NCI-H345 treated with DMSO at 0.1 percent for 48 hours (cell line): ENCODE measurements around the gene KLK1.
"Not testable (repeated sequence)": the region's sequence is repeated elsewhere in the genome, so short reads cannot be mapped to it uniquely, and the experiment has no call there.

Experiments
- DNase-seq: peaks from one replicate; lab custom pipeline; 2025; ENCODE audit not compliant: unreplicated experiment; lab: John Stamatoyannopoulos, UW

Gene KLK1

DNA sequence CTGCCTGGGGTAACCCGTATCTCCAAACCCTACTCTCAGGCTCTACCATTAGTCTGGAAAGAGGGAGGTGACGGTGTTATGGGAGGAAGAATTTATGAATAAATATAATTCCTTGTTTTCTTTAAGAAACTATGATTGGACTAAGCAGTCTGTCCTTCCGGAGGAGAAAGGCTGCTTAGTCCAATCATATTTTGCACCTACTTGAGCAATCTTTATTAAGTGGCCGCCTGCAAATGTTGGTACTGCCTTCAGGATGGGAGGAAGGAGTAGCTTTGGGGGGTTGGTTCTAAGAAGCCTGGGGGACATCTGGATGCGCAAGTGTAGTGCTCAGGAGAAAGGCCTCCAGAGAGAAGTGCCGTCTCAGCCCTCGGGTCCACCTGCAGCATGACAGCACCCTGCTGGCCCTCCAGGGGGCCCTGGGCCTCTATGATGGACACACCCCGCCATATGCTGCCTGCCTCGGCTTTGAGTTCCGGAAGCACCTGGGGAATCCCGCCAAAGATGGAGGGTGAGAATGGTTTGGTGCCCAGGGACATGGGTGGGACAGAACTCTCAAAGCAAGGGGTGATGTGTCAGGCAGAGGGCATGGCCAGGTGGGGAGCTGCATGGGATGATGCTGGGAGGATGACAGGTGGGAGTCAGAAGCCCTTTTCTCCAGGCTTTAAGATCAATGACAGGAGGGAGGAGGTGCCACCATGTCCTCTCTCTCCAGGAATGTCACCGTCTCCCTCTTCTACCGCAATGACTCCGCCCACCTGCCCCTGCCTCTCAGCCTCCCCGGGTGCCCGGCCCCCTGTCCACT lies 29.3 kb downstream of the KLK1 start:
- no peak for DNase-seq

DNA sequence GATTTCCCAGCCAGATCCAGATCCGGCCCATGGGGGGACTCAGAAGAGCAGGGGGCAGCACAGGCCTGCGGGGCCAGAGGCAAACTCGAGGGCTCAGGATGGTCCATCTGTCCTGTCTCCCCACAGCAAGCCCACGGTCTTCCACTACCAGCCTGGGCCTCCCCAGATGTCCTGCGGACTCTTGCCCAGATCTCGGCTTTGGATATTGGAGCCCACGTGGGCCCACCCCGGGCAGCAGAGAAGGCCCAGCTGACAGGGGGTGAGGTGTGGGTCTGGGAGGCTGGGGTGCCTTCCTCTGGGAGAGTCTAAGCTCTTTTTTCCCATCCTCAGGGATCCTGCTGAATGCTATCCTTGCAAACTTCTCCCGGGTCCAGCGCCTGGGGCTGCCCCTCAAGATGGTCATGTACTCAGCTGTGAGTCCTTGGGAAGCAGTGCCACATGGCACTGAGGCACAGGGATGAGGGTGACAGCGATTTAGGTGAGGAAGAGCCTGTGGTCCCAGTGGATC lies 30.0 kb downstream of the KLK1 start:
- DNase-seq = no peak

DNA sequence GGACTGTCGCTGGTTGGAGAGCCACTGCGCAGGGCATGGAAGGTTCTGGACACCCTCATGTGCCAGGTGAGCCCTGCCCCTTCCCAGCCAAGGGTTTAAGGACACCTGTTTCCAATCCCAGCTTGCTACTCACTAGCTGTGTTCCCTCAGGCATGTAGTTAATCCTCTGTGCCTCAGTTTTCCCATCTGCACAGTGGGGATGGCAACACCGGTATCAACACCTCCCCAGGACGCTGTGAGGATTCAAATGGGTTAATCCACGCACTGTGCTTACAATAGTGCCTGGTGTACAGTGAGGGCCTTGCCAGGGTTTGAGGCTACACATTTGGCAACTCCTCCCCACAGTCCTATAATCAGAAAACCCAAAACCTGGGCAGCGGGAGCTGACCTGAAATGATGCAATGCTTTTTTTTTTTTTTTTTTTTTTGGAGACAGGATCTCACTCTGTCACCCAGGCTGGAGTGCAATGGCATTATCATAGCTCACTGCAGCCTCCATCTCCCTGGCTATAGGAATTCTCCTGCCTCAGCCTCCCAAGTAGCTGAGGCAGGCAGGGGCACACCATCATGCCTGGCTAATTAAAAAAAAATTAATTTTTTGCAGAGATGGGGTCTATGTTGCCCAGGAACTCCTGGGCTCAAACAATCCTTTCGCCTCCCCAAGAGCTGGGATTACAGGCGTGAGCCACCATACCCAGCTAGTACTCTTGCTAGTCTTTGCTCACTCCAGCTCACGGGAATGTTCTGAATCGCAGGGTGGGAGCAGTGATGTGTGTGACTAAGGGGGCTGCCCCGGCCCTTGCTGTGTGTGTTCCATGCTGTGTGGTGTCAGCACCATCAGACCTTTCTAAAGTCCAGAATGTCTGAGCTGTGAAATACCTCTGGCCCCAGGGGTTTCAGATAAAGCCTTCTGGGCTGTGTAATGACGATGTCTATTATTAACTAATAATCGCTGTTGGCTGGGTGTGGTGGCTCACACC lies 31.0 kb downstream of the KLK1 start:
- DNase-seq = no peak

DNA sequence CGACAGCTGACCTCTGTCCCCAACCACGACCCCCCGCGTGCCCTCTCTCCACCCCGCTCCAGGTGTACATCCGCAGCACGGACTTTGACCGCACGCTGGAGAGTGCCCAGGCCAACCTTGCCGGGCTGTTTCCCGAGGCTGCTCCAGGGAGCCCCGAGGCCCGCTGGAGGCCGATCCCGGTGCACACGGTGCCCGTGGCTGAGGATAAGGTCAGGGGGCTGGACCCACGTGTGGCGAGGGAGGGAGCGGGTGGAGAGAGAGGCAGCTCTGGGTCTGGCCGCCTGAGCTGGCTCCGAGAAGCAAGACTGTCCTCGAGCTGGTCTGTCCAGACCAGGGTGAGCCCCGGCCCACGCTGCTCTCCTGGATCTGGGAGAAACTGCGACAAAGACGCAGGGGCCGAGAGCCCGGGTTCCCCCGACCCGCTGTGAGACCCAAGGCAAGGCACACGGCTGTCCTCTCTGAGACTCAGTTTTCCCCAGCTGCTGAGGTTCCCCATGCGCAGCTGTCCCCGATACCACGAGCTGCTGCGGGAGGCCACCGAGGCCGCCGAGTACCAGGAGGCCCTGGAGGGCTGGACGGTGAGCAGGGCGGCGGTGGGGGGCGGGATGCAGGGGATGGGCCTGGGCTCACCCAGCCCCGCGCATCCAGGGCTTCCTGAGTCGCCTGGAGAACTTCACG lies 31.9 kb downstream of the KLK1 start:
- DNase-seq = no peak

DNA sequence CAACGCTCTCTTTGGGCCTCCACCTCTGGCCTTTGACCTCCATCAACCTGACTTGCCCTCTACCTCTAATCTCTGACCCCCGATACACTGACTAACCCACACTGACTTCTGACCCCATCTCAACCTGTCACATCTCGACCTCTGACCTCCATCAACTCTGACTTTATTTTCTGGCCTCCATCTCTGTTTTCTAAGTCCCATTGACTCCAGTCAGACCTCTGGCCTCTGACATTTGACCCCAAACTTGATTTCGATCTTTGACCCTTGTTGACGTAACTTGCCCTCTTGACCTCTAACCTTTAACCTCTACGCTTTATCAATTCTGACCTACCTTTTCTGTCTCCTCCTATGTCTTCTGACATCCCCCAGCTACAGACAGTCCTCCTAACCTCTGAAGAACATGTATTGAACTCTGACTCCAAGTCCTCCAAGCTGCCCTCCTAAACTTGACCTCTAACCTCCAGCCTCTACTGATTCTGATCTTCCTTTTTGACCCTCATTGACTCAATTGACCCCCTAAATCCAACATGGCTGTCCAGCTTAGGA lies 32.6 kb downstream of the KLK1 start:
- no peak for DNase-seq

DNA sequence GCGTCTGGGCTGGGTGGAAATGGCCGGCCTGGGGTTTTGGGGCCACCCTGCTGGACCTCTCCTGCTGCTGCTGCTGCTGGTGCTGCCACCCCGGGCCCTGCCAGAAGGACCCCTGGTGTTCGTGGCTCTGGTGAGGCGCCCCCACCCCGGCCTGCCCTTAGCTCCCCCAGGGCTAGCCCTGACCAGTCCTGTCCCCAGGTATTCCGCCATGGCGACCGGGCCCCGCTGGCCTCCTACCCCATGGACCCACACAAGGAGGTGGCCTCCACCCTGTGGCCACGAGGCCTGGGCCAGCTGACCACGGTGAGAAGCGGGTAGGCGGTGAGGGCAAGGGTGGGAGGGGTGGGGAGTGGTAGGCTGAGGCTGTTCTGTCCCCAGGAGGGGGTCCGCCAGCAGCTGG lies 33.2 kb downstream of the KLK1 start, which contains the start of gene ACP4:
Gene ACP4 (plus strand): TSS at position 20 of the 400 bp plus-strand sequence. CDS start 0 bp downstream, at position 20.
- no peak for DNase-seq

DNA sequence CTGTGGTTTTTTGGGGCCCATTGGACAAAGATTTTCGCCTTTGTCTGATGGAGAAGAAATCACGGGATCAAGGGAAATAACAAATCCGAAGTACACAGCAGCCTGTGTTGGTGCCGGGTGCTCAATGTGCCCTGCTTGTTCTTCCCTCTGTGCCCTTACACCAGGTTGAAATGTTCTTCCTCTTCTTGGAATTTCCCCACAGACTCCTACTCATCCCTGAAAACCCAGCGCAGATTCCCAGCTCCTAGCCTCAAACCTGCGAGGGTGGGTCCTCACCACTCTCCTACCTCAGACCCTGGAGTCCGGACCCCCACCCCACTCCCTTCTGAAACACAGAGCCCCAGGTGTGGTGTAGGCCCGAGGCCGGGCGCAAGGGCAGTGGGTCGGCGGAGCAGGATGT lies 38.3 kb downstream of the KLK1 start:
- no peak for DNase-seq

DNA sequence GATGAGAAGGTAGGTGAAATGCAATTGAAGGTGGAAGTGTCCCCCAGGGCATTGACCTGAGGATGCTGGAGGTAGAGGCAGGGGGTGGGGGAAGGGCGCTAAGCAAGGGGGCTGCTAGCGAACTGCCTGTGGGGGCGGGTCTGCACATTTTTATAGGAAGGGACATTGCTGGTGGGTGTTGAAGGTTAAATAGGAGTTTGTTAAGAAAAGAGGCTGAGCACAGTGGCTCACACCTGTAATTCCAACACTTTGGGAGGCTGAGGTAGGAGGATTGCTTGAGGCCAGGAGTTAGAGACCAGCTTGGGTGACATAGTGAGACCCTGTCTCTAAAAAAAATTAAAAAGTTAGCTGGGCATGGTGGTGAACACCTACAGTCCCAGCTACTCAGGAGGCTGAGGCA lies 38.9 kb downstream of the KLK1 start:
- no peak for DNase-seq

DNA sequence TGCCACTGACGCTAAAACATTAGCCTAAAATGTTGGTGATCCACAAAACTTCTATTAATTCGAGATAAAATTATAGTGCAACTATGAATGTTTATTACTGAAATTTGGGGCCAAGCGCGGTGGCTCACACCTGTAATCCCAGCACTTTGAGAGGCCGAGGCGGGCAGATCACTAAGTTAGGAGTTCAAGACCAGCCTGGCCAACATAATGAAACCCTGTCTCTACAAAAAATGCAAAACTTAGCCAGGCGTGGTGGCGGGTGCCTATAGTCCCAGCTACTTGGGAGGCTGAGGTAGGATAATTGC lies 39.8 kb downstream of the KLK1 start:
- DNase-seq = not testable (repeated sequence)

DNA sequence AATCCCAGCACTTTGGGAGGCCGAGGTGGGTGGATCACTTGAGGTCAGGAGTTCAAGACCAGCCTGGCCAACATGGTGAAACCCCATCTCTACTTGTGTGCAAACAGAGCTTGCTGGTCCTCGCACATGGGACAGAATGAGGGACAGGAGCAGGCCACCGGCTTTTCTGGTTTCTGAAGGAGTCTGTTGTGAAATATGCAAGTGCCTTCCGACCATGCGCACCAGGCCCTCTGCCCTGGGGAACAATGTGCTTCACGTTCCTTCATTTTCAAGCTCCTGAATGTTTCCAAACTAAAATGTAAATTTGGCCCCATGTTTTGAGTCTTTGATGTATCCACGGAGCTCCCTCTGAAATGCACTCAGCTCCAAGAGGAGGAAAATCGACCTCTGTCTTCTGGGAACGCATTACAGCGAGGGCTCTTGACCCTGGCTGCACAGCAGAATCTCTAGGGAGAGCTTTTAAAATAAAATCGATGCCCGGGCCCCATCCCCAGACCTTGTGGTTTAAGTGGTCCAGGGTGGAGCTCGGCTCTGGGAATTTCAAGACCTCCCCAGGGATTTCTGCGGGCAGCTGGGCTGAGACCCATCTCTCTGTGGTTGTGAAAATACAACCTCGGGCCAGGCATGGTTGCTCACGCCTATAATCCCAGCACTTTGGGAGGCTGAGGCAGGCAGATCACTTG lies 42.7 kb downstream of the KLK1 start:
- DNase-seq = no peak

DNA sequence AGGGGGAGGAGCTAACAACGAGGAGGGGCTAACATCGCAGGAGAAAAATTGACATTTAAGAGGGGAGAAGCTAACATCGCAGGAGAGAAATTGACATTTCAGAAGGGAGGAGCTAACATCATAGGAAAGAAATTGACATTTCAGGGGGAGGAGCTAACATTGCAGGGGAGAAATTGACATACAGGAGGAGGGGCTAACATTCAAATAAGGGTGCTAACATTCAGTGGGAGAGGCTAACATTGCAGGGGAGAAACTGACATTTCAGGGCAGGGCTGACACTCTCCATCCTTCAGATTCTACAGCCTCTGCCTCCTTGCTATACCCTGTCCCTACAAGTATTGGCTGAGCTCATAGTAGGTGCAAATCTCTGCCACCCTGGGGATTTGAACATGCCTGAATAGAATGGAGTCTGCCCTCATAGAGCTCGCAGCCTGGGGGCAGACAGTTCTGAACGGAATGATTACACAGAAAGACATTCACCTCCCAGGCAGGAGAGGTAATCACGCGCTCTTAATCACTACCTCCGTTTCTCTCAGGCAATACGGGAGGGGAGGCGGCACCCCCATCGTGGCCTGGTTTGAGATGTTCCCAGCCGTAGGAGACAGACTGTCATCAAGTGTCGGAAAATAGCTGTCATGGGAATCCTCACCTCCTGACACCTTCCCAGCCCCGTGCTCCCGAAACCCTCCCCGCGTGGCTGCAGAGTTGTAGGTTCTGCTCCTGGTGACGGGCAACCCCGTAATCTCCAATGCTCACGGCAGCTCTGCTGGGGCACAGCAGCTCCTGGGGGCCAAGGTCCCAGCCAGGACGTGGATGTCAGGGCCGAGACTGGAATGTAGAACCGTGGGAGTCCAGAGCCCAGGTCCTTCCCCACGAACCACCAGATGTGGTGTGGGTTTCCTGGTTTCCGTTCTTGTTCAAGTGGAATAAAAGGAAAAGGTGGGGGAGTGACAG lies 43.8 kb downstream of the KLK1 start:
- DNase-seq = no peak

DNA sequence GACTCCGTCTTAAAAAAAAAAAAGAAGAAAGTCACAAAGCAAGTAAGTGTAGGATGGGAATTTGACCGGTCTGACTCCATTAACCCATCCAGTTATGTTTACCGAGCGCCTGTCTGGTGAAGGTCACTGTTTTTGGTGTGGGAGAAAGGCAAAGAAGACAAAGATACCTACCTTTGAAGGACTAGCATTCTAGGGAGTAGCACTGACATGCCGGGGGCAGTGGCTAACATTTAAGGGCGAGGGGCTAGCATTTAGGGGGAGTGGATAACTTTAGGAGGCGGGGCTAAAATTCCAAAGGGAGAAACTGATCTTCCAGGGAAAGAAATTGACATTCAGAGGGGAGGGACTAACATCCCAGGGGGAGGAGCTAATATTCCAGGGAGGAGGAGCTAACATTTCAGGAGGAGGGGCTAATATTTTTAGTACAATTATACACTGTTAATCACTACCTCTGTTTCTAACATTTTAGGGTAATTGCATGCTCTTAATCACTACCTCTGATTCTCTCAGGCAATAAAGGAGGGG lies 44.6 kb downstream of the KLK1 start:
- DNase-seq = no peak

DNA sequence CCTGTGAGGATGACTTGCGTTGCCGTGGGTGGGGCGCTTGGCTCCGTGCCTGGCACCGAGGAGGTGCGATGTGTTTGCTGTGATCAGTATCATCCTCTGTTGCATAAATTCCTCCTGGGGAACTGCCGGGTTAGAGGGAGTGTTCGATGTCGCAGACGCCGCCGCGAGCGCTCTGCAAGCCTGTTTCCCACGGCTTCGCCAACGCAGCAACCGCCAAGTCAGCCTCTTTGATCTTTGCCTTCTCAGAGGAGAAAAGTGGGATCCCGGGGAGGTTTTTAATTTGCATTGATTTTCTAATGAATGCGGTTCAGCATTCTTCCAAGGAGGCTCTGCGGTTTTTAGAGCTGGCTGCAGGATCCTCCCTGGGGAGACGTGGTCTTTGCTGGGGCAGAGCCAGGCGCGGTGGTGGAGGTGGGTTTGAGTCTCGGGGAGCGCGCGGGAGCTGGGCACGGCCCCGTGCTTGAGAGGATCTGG lies 45.7 kb downstream of the KLK1 start:
- DNase-seq = no peak

DNA sequence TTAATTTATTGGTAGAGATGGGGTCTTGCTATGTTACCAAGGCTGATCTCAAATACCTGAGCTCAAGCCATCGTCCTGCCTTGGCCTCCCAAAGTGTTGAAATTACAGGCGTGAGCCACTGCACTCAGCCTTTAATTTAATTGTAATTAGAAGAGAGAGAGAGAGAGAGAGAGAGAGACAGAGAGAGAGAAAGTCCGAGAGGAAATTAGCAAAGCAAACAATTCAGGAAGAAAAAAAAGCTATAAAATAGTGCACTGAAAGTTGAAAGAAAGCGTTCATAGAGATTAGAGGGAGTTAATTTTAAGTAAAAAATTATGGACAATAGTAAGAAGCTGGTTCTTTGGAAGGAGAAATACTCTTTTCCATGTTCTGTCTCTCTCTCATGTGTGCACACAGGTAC lies 46.3 kb downstream of the KLK1 start:
- no peak for DNase-seq

DNA sequence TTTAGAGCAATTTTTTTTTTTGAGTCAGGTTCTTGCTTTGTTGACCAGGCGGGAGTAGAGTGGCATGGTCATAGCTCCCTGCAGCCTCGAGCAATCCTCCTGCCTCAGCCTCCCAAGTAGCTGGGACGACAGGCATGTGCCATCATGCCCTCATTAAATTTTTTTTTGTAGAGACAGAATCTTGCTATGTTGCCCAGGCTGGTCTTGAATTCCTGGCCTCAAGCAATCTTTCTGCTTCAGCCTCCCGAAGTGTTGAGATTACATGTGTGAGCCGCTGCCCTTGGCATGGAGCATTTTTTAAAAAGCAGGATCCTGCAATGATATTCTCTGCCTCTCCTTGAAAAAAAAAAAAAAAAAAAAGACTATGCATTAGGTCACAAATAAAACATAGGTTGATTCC lies 47.5 kb downstream of the KLK1 start:
- no peak for DNase-seq

DNA sequence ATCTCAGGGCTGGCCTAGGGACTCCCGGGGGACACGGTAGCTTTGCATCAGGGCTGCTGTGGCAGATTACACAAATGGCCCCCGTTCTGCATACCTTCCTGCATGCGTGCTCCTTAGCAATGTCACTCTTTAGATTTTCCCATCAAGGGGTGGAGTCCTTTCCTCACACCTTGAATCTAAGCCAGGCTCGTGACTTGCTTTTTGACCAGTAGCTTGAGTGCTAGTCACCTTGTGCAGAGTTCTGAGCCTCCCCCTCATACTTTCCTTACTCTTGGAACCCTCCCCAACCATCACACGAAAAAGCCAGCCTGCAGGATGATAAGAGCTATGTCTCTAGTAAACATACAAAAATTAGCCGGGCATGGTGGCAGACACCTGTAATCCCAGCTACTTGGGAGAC lies 50.1 kb downstream of the KLK1 start:
- DNase-seq = not testable (repeated sequence)

DNA sequence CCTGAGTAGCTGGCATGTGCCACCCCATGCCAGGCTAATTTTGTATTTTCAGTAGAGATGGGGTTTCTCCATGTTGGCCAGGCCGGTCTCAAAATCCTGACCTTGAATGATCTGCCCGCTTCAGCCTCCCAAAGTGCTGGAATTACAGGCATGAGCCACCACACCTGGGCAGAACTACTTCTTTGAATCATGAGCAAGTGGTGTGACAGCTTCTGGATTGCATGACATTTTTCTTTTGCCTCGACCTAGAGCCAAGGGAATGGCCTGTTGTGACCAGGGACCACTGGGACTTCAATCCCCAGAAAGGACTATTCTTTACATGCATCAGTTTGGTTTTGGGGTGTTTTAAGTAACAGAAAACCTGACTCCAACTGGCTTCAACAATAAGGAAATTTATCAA lies 50.7 kb downstream of the KLK1 start:
- not testable (repeated sequence) for DNase-seq

DNA sequence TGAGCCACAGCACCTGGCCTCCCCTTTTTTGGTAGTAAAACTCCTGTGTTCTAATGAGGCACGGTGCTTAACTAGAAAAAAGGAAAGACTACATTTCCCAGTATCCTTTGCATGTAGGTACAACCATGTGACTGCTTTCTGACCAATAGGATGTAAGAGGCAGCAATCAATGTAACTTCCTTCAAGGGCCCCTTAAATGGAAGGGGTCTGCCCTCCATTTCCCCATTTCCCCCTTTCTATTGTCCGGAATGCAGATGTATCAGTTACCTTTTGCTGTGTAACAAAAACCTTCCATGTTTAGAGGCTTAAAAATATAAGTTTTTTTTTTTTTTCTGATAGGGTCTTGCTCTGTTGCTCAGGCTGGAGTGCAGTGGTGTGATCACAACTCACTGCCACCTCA lies 51.1 kb downstream of the KLK1 start:
- DNase-seq = no peak

DNA sequence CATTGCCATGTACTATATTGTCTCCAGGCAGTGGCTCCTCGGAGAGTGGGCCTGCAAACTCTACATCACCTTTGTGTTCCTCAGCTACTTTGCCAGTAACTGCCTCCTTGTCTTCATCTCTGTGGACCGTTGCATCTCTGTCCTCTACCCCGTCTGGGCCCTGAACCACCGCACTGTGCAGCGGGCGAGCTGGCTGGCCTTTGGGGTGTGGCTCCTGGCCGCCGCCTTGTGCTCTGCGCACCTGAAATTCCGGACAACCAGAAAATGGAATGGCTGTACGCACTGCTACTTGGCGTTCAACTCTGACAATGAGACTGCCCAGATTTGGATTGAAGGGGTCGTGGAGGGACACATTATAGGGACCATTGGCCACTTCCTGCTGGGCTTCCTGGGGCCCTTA lies 52.7 kb downstream of the KLK1 start:
- no peak for DNase-seq
